KMS-11 (cell line): ENCODE measurements around the gene AP4E1.

Experiments used
- H2AFZ ChIP-seq: fragments of 200-600 bp; sonication (generic); 2 replicates; pipeline ENCODE4 v1.6.1; 2016; ENCODE audit warnings: antibody characterized with exemption, mixed run types, low read depth
- H3K27ac ChIP-seq: fragments of 200-600 bp; sonication (generic); 2 replicates; pipeline ENCODE4 v1.6.1; 2016; ENCODE audit warnings: mild to moderate bottlenecking, mixed run types
- H3K27me3 ChIP-seq: fragments of 200-600 bp; sonication (generic); 2 replicates; pipeline ENCODE4 v1.6.1; 2017; ENCODE audit warnings: mild to moderate bottlenecking, low read depth, mixed run types, moderate library complexity; ENCODE audit not compliant: insufficient read depth
- H3K36me3 ChIP-seq: fragments of 200-600 bp; sonication (generic); 2 replicates; pipeline ENCODE4 v1.6.1; 2017; ENCODE audit warnings: mild to moderate bottlenecking, mixed run types; ENCODE audit not compliant: insufficient read depth
- H3K4me1 ChIP-seq: fragments of 200-600 bp; sonication (generic); 2 replicates; pipeline ENCODE4 v1.6.1; 2016; ENCODE audit warnings: mild to moderate bottlenecking, low read depth, mixed run types; ENCODE audit not compliant: poor library complexity, severe bottlenecking
- H3K4me2 ChIP-seq: fragments of 200-600 bp; sonication (generic); 2 replicates; pipeline ENCODE4 v1.7.0; 2016; ENCODE audit warnings: mild to moderate bottlenecking, mixed run types
- H3K4me3 ChIP-seq: fragments of 200-600 bp; sonication (generic); IDR thresholded peaks from 2 replicates; pipeline ENCODE4 v1.6.1; 2017; ENCODE audit warnings: low read depth, low read length, mixed read lengths; ENCODE audit not compliant: insufficient read depth
- H3K79me2 ChIP-seq: fragments of 200-600 bp; sonication (generic); 2 replicates; pipeline ENCODE4 v1.6.1; 2016; ENCODE audit warnings: low read depth, mixed run types; ENCODE audit not compliant: insufficient read depth
- H3K9ac ChIP-seq: fragments of 200-600 bp; sonication (generic); 2 replicates; pipeline ENCODE4 v1.6.1; 2016; ENCODE audit warnings: mild to moderate bottlenecking, mixed run types
- H4K20me1 ChIP-seq: fragments of 200-600 bp; sonication (generic); 2 replicates; pipeline ENCODE4 v1.6.1; 2016; ENCODE audit warnings: mild to moderate bottlenecking, mixed run types; ENCODE audit not compliant: insufficient read depth
- TF ChIP-seq, protein P1 (sequence below): fragments of 200-600 bp; sonication (generic); conservative IDR thresholded peaks from 2 replicates; pipeline ENCODE4 v1.6.1; 2017; ENCODE audit warnings: low read depth, mild to moderate bottlenecking, antibody characterized with exemption, low read length, moderate library complexity, mixed read lengths

AP4E1 gene

GRCh38 chr15:50996641-50997040, 88.2 kb downstream of the AP4E1 start:
- Histone ChIP-seq H4K20me1 (no peaks in the 10 kb centered on the region), H3K79me2 (no peaks in the 10 kb centered on the region), H3K4me1 (no peaks in the 10 kb centered on the region), H3K4me3 (no peak overlapping the region), H3K4me2 (no peak overlapping the region), H3K27me3 (no peaks in the 10 kb centered on the region), H3K36me3 (no peaks in the 10 kb centered on the region; the same call in 1 of the 2 replicates), H2AFZ (no peak overlapping the region), H3K27ac (no peak overlapping the region), H3K9ac (no peak overlapping the region)
- TF ChIP-seq, protein P1, sequence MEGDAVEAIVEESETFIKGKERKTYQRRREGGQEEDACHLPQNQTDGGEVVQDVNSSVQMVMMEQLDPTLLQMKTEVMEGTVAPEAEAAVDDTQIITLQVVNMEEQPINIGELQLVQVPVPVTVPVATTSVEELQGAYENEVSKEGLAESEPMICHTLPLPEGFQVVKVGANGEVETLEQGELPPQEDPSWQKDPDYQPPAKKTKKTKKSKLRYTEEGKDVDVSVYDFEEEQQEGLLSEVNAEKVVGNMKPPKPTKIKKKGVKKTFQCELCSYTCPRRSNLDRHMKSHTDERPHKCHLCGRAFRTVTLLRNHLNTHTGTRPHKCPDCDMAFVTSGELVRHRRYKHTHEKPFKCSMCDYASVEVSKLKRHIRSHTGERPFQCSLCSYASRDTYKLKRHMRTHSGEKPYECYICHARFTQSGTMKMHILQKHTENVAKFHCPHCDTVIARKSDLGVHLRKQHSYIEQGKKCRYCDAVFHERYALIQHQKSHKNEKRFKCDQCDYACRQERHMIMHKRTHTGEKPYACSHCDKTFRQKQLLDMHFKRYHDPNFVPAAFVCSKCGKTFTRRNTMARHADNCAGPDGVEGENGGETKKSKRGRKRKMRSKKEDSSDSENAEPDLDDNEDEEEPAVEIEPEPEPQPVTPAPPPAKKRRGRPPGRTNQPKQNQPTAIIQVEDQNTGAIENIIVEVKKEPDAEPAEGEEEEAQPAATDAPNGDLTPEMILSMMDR = no peak

DNA sequence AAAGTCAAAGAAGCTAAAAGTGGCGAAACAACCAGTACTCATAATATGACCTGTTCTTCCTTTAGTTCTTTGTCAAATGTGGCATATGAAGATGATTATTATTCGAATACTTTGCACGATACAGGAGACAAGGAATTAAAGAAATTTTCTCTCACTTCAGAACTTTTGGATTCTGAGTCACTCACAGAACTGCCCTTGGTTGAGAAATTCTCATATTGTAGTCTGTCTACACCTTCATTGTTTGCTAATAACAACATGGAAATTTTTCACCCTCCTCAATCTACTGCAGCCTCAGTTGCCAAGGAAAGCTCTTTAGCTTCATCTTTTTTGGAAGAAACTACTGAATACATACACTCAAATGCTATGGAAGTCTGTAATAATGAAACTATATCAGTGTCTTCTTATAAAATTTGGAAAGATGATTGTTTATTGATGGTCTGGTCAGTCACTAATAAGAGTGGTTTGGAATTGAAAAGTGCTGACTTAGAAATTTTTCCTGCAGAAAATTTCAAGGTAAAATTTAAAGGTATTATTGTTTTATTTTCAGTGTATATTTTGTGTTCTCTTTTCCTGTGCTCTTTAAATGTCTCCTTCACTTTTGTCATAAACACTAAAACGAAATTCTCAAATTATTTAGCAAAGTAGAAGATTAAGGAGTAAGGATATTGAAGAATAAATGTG, 89.0 kb downstream of the AP4E1 start:
- no peaks in the 10 kb centered on the region; the same call in 1 of the 2 replicates for H3K36me3 ChIP-seq
- H3K9ac ChIP-seq = no peak overlapping the region
- no peaks in the 10 kb centered on the region for H3K4me1 ChIP-seq
- no peaks in the 10 kb centered on the region for H3K79me2 ChIP-seq
- no peak overlapping the region for H2AFZ ChIP-seq
- no peaks in the 10 kb centered on the region for H4K20me1 ChIP-seq
- H3K27ac ChIP-seq = no peak overlapping the region
- no peaks in the 10 kb centered on the region for H3K27me3 ChIP-seq
- no peak overlapping the region for H3K4me2 ChIP-seq
- no peak overlapping the region for H3K4me3 ChIP-seq
- TF ChIP-seq, protein P1 = no peak

GRCh38 chr15:51004103-51004551, 95.6 kb downstream of the AP4E1 start:
- Histone ChIP-seq H3K79me2 (no peaks in the 10 kb centered on the region), H3K9ac (no peak overlapping the region), H3K4me2 (no peak overlapping the region), H3K27me3 (no peaks in the 10 kb centered on the region), H3K4me1 (no peaks in the 10 kb centered on the region), H3K36me3 (no peaks in the 10 kb centered on the region), H3K27ac (no peak overlapping the region), H3K4me3 (no peak overlapping the region), H2AFZ (no peak overlapping the region), H4K20me1 (no peaks in the 10 kb centered on the region)
- TF ChIP-seq, protein P1 = no peak

GRCh38 chr15:51006336-51006985, 98.0 kb downstream of the AP4E1 start:
- TF ChIP-seq, protein P1 = no peak
- H3K79me2 ChIP-seq = no peaks in the 10 kb centered on the region
- no peak overlapping the region for H3K27ac ChIP-seq
- H4K20me1 ChIP-seq = no peaks in the 10 kb centered on the region
- no peaks in the 10 kb centered on the region for H3K4me1 ChIP-seq
- H3K36me3 ChIP-seq = no peaks in the 10 kb centered on the region
- H3K9ac ChIP-seq = no peak overlapping the region
- no peak overlapping the region for H3K4me2 ChIP-seq
- H3K27me3 ChIP-seq = no peaks in the 10 kb centered on the region
- no peak overlapping the region for H2AFZ ChIP-seq
- no peak overlapping the region for H3K4me3 ChIP-seq
